Measurements from ENCODE around the gene MYL10. TPM values are rescaled to one million over a fixed set of nuclear protein-coding genes. Genes with fewer than 3 reads are reported as not detected.

MYL10 gene
- total RNA-seq, 1 experiment from 2014 or later, result not detected

- Mint-ChIP-seq H3K27me3 (ENCODE audit: insufficient read depth, unreplicated experiment) (no peaks in the 10 kb centered on the region), H3K36me3 (ENCODE audit: insufficient read depth, unreplicated experiment) (no peaks in the 10 kb centered on the region), H3K4me3 (ENCODE audit: unreplicated experiment) (peak overlapping the region; percentile 29), H3K9me3 (ENCODE audit: unreplicated experiment) (peaks cover 40% of the 10 kb centered on the region), H3K27ac (ENCODE audit: unreplicated experiment) (peak overlapping the region; percentile 81), H3K4me1 (ENCODE audit: low read depth, unreplicated experiment) (peaks cover 30% of the 10 kb centered on the region)
- no peak for DNase-seq
- Histone ChIP-seq H3K4me1 (peaks cover 10% of the 10 kb centered on the region), H3K27me3 (replicated peaks; ENCODE audit: control insufficient read depth, insufficient read depth, low read length) (no peaks in the 10 kb centered on the region), H3K4me3 (ENCODE audit: low read depth, low read length) (no peak overlapping the region), H3K9me3 (peaks cover 13% of the 10 kb centered on the region), H3K36me3 (ENCODE audit: control insufficient read depth, insufficient read depth, low read length) (no peaks in the 10 kb centered on the region)
- ChIA-PET CTCF (interaction anchor here (1.3 kb wide), 1 partner anchor 33 kb away, joined by 4 read pairs; no protein-coding TSS in a partner anchor), POLR2A (no interaction called here)
- TSS peak; percentile 94 for BruUV-seq (replicated peaks)
- no peak for TF ChIP-seq CTCF (IDR thresholded peaks at IDR 0.05; ENCODE audit: insufficient read depth in 1 of 2, low read depth in 1 of 2, low read length in 1 of 2, severe bottlenecking in 1 of 2, unreplicated experiment in 1 of 2)
- intact Hi-C loops (cut with micrococcal nuclease; ENCODE audit: unreplicated experiment), result loop anchor here (1.0 kb wide), 1 partner anchor 10 kb away; no protein-coding TSS in a partner anchor
Measured at GRCh38 chr7:101575721-101576120, 53.4 kb downstream of the MYL10 start.

GRCh38 chr7:101575168-101575567 is 53.9 kb downstream of the MYL10 start:
- no peak for TF ChIP-seq CTCF (IDR thresholded peaks at IDR 0.05; ENCODE audit: insufficient read depth in 1 of 2, low read depth in 1 of 2, low read length in 1 of 2, severe bottlenecking in 1 of 2, unreplicated experiment in 1 of 2)
- no TSS peak for BruUV-seq (replicated peaks)
- intact Hi-C loops (cut with micrococcal nuclease; ENCODE audit: unreplicated experiment), result loop anchor here (1.0 kb wide), 1 partner anchor 10 kb away; no protein-coding TSS in a partner anchor
- Mint-ChIP-seq H3K4me1 (ENCODE audit: low read depth, unreplicated experiment) (peaks cover 30% of the 10 kb centered on the region), H3K27me3 (ENCODE audit: insufficient read depth, unreplicated experiment) (no peaks in the 10 kb centered on the region), H3K27ac (ENCODE audit: unreplicated experiment) (peak overlapping the region; percentile 81), H3K9me3 (ENCODE audit: unreplicated experiment) (peaks cover 40% of the 10 kb centered on the region), H3K4me3 (ENCODE audit: unreplicated experiment) (peak overlapping the region; percentile 29), H3K36me3 (ENCODE audit: insufficient read depth, unreplicated experiment) (no peaks in the 10 kb centered on the region)
- Histone ChIP-seq H3K27me3 (replicated peaks; ENCODE audit: control insufficient read depth, insufficient read depth, low read length) (no peaks in the 10 kb centered on the region), H3K9me3 (peaks cover 13% of the 10 kb centered on the region), H3K4me1 (peaks cover 10% of the 10 kb centered on the region), H3K4me3 (ENCODE audit: low read depth, low read length) (no peak overlapping the region), H3K36me3 (ENCODE audit: control insufficient read depth, insufficient read depth, low read length) (no peaks in the 10 kb centered on the region)
- peak; percentile 62 to 66 for DNase-seq
- ChIA-PET CTCF (interaction anchor here (0.6 to 1.3 kb wide), 2 partner anchors 32 to 262 kb away, joined by 3 to 4 read pairs; no protein-coding TSS in a partner anchor), POLR2A (interaction anchor here (0.5 kb wide), 1 partner anchor 192 kb away, joined by 3 read pairs; no protein-coding TSS in a partner anchor)

GRCh38 chr7:101572156-101572555 is 56.9 kb downstream of the MYL10 start:
- Histone ChIP-seq H3K36me3 (ENCODE audit: control insufficient read depth, insufficient read depth, low read length) (no peaks in the 10 kb centered on the region), H3K4me1 (peaks cover 10% of the 10 kb centered on the region), H3K27me3 (replicated peaks; ENCODE audit: control insufficient read depth, insufficient read depth, low read length) (no peaks in the 10 kb centered on the region), H3K4me3 (ENCODE audit: low read depth, low read length) (no peak overlapping the region), H3K9me3 (peaks cover 11% of the 10 kb centered on the region)
- ChIA-PET CTCF (no interaction called here), POLR2A (no interaction called here)
- no peaks in the 10 kb centered on the region for H3K27me3 Mint-ChIP-seq (ENCODE audit: insufficient read depth, unreplicated experiment)
- no peak overlapping the region for H3K4me3 Mint-ChIP-seq (ENCODE audit: unreplicated experiment)
- no peak for TF ChIP-seq CTCF (IDR thresholded peaks at IDR 0.05; ENCODE audit: insufficient read depth in 1 of 2, low read depth in 1 of 2, low read length in 1 of 2, severe bottlenecking in 1 of 2, unreplicated experiment in 1 of 2)
- intact Hi-C loops (cut with micrococcal nuclease; ENCODE audit: unreplicated experiment), result no loop called here
- no peaks in the 10 kb centered on the region for H3K36me3 Mint-ChIP-seq (ENCODE audit: insufficient read depth, unreplicated experiment)
- BruUV-seq (replicated peaks), result no TSS peak
- DNase-seq, result no peak
- no peak overlapping the region for H3K27ac Mint-ChIP-seq (ENCODE audit: unreplicated experiment)
- peaks cover 26% of the 10 kb centered on the region for H3K9me3 Mint-ChIP-seq (ENCODE audit: unreplicated experiment)
- H3K4me1 Mint-ChIP-seq (ENCODE audit: low read depth, unreplicated experiment), result peaks cover 23% of the 10 kb centered on the region

Data from Caco-2 (cell line).